HEK293 (cell line): ENCODE results near the gene CAMK2D.

Experiments used
- CTCF ChIA-PET: fragments of 350-600 bp; formaldehyde crosslinking; extraction: SDS; loops from one replicate; lab custom pipeline; 2021; ENCODE audit warnings: antibody characterized with exemption; lab: Yijun Ruan, JAX
- POLR2A ChIA-PET: fragments of 300-600 bp; formaldehyde crosslinking; extraction: SDS; loops from one replicate; lab custom pipeline; 2020; ENCODE audit warnings: antibody characterized with exemption, inconsistent platforms; lab: Yijun Ruan, JAX
- H3K27ac ChIP-seq: fragments of 200-500 bp; sonication (Bioruptor generic); 2 replicates; pipeline ENCODE4 v1.5.1; 2014; ENCODE audit warnings: low read depth, low read length, control low read depth, inconsistent platforms; ENCODE audit errors: extremely low read depth
- H3K36me3 ChIP-seq, 2 experiments: fragments of 200-500 bp in 1 of 2; sonication (Bioruptor generic) in 1 of 2; 1 replicate in 1 of 2; 2 replicates in 1 of 2; pipeline ENCODE4 v1.5.1; 2014 to 2017; ENCODE audit warnings: inconsistent platforms in 2 of 2, low read length in 2 of 2; ENCODE audit not compliant: control insufficient read depth in 2 of 2, insufficient read depth in 1 of 2
- H3K4me1 ChIP-seq: fragments of 200-500 bp; sonication (Bioruptor generic); 2 replicates; pipeline ENCODE4 v1.5.1; 2014; ENCODE audit warnings: mild to moderate bottlenecking, low read length, inconsistent platforms; ENCODE audit not compliant: control insufficient read depth, insufficient read depth
- H3K4me3 ChIP-seq: 2 replicates; pipeline ENCODE4 v1.5.1; 2011; ENCODE audit warnings: low read depth, mild to moderate bottlenecking, control low read depth, low read length, moderate library complexity
- H3K9me3 ChIP-seq: fragments of 200-500 bp; sonication (Bioruptor generic); 2 replicates; pipeline ENCODE4 v1.5.1; 2014; ENCODE audit warnings: low read depth, low read length, inconsistent platforms; ENCODE audit not compliant: control insufficient read depth, insufficient read depth
- HOXA7 ChIP-seq: sonication (generic); formaldehyde crosslinking; IDR thresholded peaks from 2 replicates; pipeline ENCODE4 v1.8.1; 2022; ENCODE audit warnings: missing genetic modification reagents, borderline replicate concordance
- PRDM10 ChIP-seq: fragments of 450-650 bp; formaldehyde crosslinking; IDR thresholded peaks from 2 replicates; pipeline ENCODE4 v1.5.1; 2016; ENCODE audit warnings: missing biosample characterization, missing genetic modification characterization
- ZBTB10 ChIP-seq: fragments of 450-650 bp; formaldehyde crosslinking; IDR thresholded peaks from 2 replicates; pipeline ENCODE4 v1.5.1; 2016; ENCODE audit warnings: missing biosample characterization, missing genetic modification characterization
- ZEB2 ChIP-seq: fragments of 450-650 bp; formaldehyde crosslinking; IDR thresholded peaks from 2 replicates; pipeline ENCODE4 v1.5.1; 2016; ENCODE audit warnings: missing biosample characterization, missing genetic modification characterization
- ZFP69B ChIP-seq: fragments of 450-650 bp; formaldehyde crosslinking; IDR thresholded peaks from 2 replicates; pipeline ENCODE4 v1.5.1; 2016; ENCODE audit warnings: missing biosample characterization, missing genetic modification characterization
- ZNF112 ChIP-seq: fragments of 450-650 bp; formaldehyde crosslinking; IDR thresholded peaks from 2 replicates; pipeline ENCODE4 v1.5.0; 2017; ENCODE audit warnings: missing biosample characterization, missing genetic modification characterization
- ZNF140 ChIP-seq: fragments of 450-650 bp; formaldehyde crosslinking; IDR thresholded peaks from 2 replicates; pipeline ENCODE4 v1.5.1; 2016; ENCODE audit warnings: missing biosample characterization, missing genetic modification characterization
- ZNF24 ChIP-seq: fragments of 450-650 bp; formaldehyde crosslinking; IDR thresholded peaks from 2 replicates; pipeline ENCODE4 v1.5.1; 2016; ENCODE audit warnings: missing biosample characterization, missing genetic modification characterization
- ZNF366 ChIP-seq: fragments of 450-650 bp; formaldehyde crosslinking; conservative IDR thresholded peaks from 2 replicates; pipeline ENCODE4 v1.5.1; 2016; ENCODE audit warnings: missing biosample characterization, missing genetic modification characterization
- ZNF488 ChIP-seq: fragments of 450-650 bp; formaldehyde crosslinking; IDR thresholded peaks from 2 replicates; pipeline ENCODE4 v1.5.1; 2016; ENCODE audit warnings: missing biosample characterization, missing genetic modification characterization
- ZNF513 ChIP-seq: fragments of 450-650 bp; IDR thresholded peaks from 2 replicates; pipeline ENCODE4 v1.5.1; 2018; ENCODE audit warnings: missing biosample characterization, missing genetic modification characterization
- ZNF610 ChIP-seq: fragments of 450-650 bp; formaldehyde crosslinking; IDR thresholded peaks from 2 replicates; pipeline ENCODE4 v1.5.1; 2016; ENCODE audit warnings: missing biosample characterization, missing genetic modification characterization, borderline replicate concordance
- ZNF776 ChIP-seq: fragments of 450-650 bp; formaldehyde crosslinking; IDR thresholded peaks from 2 replicates; pipeline ENCODE4 v1.5.0; 2017; ENCODE audit warnings: missing biosample characterization, missing genetic modification characterization, borderline replicate concordance
- ZNF792 ChIP-seq: fragments of 450-650 bp; formaldehyde crosslinking; IDR thresholded peaks from 2 replicates; pipeline ENCODE4 v1.5.1; 2016; ENCODE audit warnings: missing biosample characterization, missing genetic modification characterization
- ZSCAN16 ChIP-seq: fragments of 450-650 bp; formaldehyde crosslinking; IDR thresholded peaks from 2 replicates; pipeline ENCODE4 v1.5.1; 2016; ENCODE audit warnings: missing biosample characterization, missing genetic modification characterization
- ZSCAN23 ChIP-seq: fragments of 450-650 bp; formaldehyde crosslinking; IDR thresholded peaks from 2 replicates; pipeline ENCODE4 v1.5.1; 2016; ENCODE audit warnings: missing biosample characterization, missing genetic modification characterization
- ZSCAN30 ChIP-seq: fragments of 450-650 bp; IDR thresholded peaks from 2 replicates; pipeline ENCODE4 v1.5.1; 2018; ENCODE audit warnings: missing biosample characterization, mild to moderate bottlenecking, missing genetic modification characterization, moderate library complexity
- ZSCAN5A ChIP-seq: fragments of 450-650 bp; formaldehyde crosslinking; IDR thresholded peaks from 2 replicates; pipeline ENCODE4 v1.5.1; 2016; ENCODE audit warnings: missing biosample characterization, missing genetic modification characterization
- TF ChIP-seq, protein P1 (sequence below): IDR thresholded peaks from 2 replicates; pipeline ENCODE4 v1.6.1; 2011; ENCODE audit warnings: mild to moderate bottlenecking, low read depth, low read length, borderline replicate concordance
- TF ChIP-seq, protein P2 (sequence below): fragments of 450-650 bp; formaldehyde crosslinking; IDR thresholded peaks from 2 replicates; pipeline ENCODE4 v1.5.1; 2016; ENCODE audit warnings: missing biosample characterization, missing genetic modification characterization

The CAMK2D gene

DNA sequence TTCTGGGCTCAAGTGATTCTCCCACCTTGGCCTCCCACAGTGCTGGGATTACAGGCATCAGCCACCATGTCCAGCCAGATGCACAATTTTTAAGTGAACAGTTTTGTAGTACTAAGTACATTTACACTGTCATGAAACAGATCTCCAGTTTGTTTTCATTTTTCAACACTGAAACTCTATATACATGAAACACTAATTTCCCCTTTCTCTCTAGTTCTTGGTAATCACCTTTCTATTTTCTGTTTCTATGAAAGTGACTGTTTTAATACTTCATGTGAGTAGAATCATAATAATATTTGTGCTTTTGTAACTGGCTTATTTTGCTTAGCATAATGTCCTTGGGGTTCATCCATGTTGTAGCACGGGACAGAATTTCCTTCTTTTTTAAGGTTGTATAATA, 237.4 kb downstream of the CAMK2D start (continued):
- TF ChIP-seq PRDM10 (tag by site-specific recombination) (no peak), ZNF488 (tag by site-specific recombination) (no peak), ZSCAN5A (tag by site-specific recombination) (no peak), ZFP69B (tag by site-specific recombination) (no peak), ZSCAN16 (tag by site-specific recombination) (no peak), ZNF792 (tag by site-specific recombination) (no peak), ZNF776 (tag by site-specific recombination) (no peak), ZNF24 (tag by site-specific recombination) (no peak), ZSCAN23 (tag by site-specific recombination) (no peak), ZNF513 (tag by site-specific recombination) (no peak)

DNA sequence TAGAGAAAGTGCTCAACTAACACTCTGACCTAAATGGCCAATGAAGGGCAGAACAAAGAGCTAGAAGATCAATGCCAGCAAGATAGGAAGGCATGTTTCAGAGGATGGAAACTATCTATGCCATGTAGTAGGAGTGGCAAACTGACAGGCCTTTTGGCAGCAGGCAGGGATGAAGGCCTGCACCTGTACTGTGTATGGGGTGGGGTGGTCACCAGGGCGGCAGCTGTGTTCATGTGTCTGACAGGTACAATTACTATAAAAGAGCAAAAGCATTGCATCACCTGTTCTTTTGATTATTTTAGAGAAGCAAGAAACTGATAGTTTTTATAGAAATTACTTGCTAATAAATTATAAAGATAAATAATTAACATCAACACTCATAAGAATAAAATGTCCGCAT, 239.1 kb downstream of the CAMK2D start:
- CTCF ChIA-PET: no interaction called here
- H3K27ac ChIP-seq: no peak overlapping the region
- H3K4me3 ChIP-seq: no peak overlapping the region
- H3K36me3 ChIP-seq: no peaks in the 10 kb centered on the region
- TF ChIP-seq HOXA7 (CRISPR knock-in tag) (no peak), ZNF366 (tag by site-specific recombination) (no peak), ZEB2 (no peak), ZNF610 (tag by site-specific recombination) (no peak), ZNF140 (tag by site-specific recombination) (no peak), ZBTB10 (tag by site-specific recombination) (no peak), ZNF112 (tag by site-specific recombination) (no peak), ZSCAN30 (tag by site-specific recombination) (no peak)
- TF ChIP-seq, protein P1, sequence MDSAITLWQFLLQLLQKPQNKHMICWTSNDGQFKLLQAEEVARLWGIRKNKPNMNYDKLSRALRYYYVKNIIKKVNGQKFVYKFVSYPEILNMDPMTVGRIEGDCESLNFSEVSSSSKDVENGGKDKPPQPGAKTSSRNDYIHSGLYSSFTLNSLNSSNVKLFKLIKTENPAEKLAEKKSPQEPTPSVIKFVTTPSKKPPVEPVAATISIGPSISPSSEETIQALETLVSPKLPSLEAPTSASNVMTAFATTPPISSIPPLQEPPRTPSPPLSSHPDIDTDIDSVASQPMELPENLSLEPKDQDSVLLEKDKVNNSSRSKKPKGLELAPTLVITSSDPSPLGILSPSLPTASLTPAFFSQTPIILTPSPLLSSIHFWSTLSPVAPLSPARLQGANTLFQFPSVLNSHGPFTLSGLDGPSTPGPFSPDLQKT: no peak
- TF ChIP-seq, protein P2, sequence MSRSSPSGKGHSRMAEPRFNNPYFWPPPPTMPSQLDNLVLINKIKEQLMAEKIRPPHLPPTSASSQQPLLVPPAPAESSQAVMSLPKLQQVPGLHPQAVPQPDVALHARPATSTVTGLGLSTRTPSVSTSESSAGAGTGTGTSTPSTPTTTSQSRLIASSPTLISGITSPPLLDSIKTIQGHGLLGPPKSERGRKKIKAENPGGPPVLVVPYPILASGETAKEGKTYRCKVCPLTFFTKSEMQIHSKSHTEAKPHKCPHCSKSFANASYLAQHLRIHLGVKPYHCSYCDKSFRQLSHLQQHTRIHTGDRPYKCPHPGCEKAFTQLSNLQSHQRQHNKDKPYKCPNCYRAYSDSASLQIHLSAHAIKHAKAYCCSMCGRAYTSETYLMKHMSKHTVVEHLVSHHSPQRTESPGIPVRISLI (tag by site-specific recombination): no peak
- no peaks in the 10 kb centered on the region for H3K9me3 ChIP-seq
- POLR2A ChIA-PET: no interaction called here
- H3K4me1 ChIP-seq: no peaks in the 10 kb centered on the region
